ENCODE results near the gene GRK1.
A peak's percentile ranks its signal among the peaks of the same experiment; 100 is the strongest.
"Not testable (repeated sequence)": the region's sequence is repeated elsewhere in the genome, so short reads cannot be mapped to it uniquely, and the experiment has no call there.

GRK1 gene

GRCh38 chr13:113667771-113668490, 912 bp downstream of the GRK1 start:
- no peak for DNase-seq

GRCh38 chr13:113668491-113668971, 1.5 kb downstream of the GRK1 start:
- no peak for DNase-seq

GRCh38 chr13:113669231-113669754, 2.3 kb downstream of the GRK1 start:
- DNase-seq = no peak

GRCh38 chr13:113669755-113670341, 2.8 kb downstream of the GRK1 start:
- no peak for DNase-seq

GRCh38 chr13:113670541-113670940, 3.5 kb downstream of the GRK1 start:
- DNase-seq = no peak

- no peak for DNase-seq
Observed at GRCh38 chr13:113671066-113672001, 4.3 kb downstream of the GRK1 start.

- DNase-seq = no peak
Observed at GRCh38 chr13:113672002-113672651, 5.1 kb downstream of the GRK1 start.

- no peak for DNase-seq
Observed at GRCh38 chr13:113722921-113723320, 55.9 kb downstream of the GRK1 start.

- DNase-seq = no peak
Observed at GRCh38 chr13:113723410-113724015, 56.5 kb downstream of the GRK1 start.

- DNase-seq = no peak
Observed at GRCh38 chr13:113724016-113724758, 57.2 kb downstream of the GRK1 start.

GRCh38 chr13:113724780-113725315, 57.8 kb downstream of the GRK1 start:
- peak; percentile 94 for DNase-seq

- DNase-seq = not testable (repeated sequence)
Observed at GRCh38 chr13:113725329-113726105, 58.5 kb downstream of the GRK1 start.

- peak; percentile 64 for DNase-seq
Observed at GRCh38 chr13:113726106-113726821, 59.2 kb downstream of the GRK1 start.

- no peak for DNase-seq
Observed at GRCh38 chr13:113726961-113727411, 60.0 kb downstream of the GRK1 start.

- no peak for DNase-seq
Observed at GRCh38 chr13:113728571-113729054, 61.6 kb downstream of the GRK1 start.

GRCh38 chr13:113729187-113730019, 62.4 kb downstream of the GRK1 start:
- peak; percentile 44 for DNase-seq

GRCh38 chr13:113730258-113730691, 63.3 kb downstream of the GRK1 start:
- no peak for DNase-seq

- no peak for DNase-seq
Observed at GRCh38 chr13:113730831-113731191, 63.8 kb downstream of the GRK1 start.

Data from retina (tissue), 1 donor.